Globus pallidus (tissue), 1 donor: ENCODE data around the gene RPS25.
"Not testable (repeated sequence)": the region's sequence is repeated elsewhere in the genome, so short reads cannot be mapped to it uniquely, and the experiment has no call there.

Experiments
- DNase-seq: peaks from one replicate; pipeline ENCODE4 v3.0.0-alpha.2; 2015; ENCODE audit warnings: low spot score

The RPS25 gene

GRCh38 chr11:119015054-119015611 is 3.0 kb downstream of the RPS25 start:
- no peak for DNase-seq

GRCh38 chr11:119014209-119014924 is 3.8 kb downstream of the RPS25 start:
- no peak for DNase-seq

GRCh38 chr11:119012629-119013170 is 5.4 kb downstream of the RPS25 start:
- no peak for DNase-seq

GRCh38 chr11:119011476-119012053 is 6.6 kb downstream of the RPS25 start:
- DNase-seq = no peak

- DNase-seq = no peak
Observed at GRCh38 chr11:119006656-119007055, 11.5 kb downstream of the RPS25 start.

GRCh38 chr11:119000906-119001305 is 17.2 kb downstream of the RPS25 start:
- no peak for DNase-seq

GRCh38 chr11:118998822-118999221 is 19.3 kb downstream of the RPS25 start:
- DNase-seq = no peak

GRCh38 chr11:118998388-118998717 is 19.8 kb downstream of the RPS25 start:
- no peak for DNase-seq

- DNase-seq = peak; percentile 95
Observed at GRCh38 chr11:118997627-118998387, 20.3 kb downstream of the RPS25 start, which contains the start of gene CENATAC. TSS of gene CENATAC (plus strand) at chr11:118998138. CDS start at chr11:118998198, 60 bp downstream.

GRCh38 chr11:118996926-118997626 is 21.1 kb downstream of the RPS25 start:
- no peak for DNase-seq

- DNase-seq = not testable (repeated sequence)
Observed at GRCh38 chr11:118991486-118992038, 26.6 kb downstream of the RPS25 start.

GRCh38 chr11:118988280-118988679 is 29.9 kb downstream of the RPS25 start:
- no peak for DNase-seq

- DNase-seq = no peak
Observed at GRCh38 chr11:118984825-118985224, 33.3 kb downstream of the RPS25 start.

GRCh38 chr11:118984337-118984736 is 33.8 kb downstream of the RPS25 start:
- not testable (repeated sequence) for DNase-seq

GRCh38 chr11:118980191-118980881 is 37.8 kb downstream of the RPS25 start:
- no peak for DNase-seq

GRCh38 chr11:118979434-118979833 is 38.7 kb downstream of the RPS25 start:
- no peak for DNase-seq

- DNase-seq = no peak
Observed at GRCh38 chr11:118975771-118976709, 42.1 kb downstream of the RPS25 start.

- no peak for DNase-seq
Observed at GRCh38 chr11:118973985-118974384, 44.2 kb downstream of the RPS25 start.

GRCh38 chr11:118971646-118972045 is 46.5 kb downstream of the RPS25 start, which contains the start of gene FOXR1:
TSS of gene FOXR1 (plus strand) at chr11:118971761. CDS start at chr11:118971932, 171 bp downstream.
- no peak for DNase-seq

- not testable (repeated sequence) for DNase-seq
Observed at GRCh38 chr11:118969508-118969907, 48.6 kb downstream of the RPS25 start.
